ENCODE results near the gene MDK. TPM values are rescaled to one million over a fixed set of nuclear protein-coding genes. Genes with fewer than 3 reads are reported as not detected.

The MDK gene
- total and polyA plus RNA-seq, 10 donors, result 16.2 to 52.8 (median 27.4) TPM

GRCh38 chr11:46408407-46408986 is 27.0 kb downstream of the MDK start:
- intact Hi-C loops (cut with DNase I; ENCODE audit: low total_unique reads), result no loop called here
- H3K9me3 ChIP-seq, result no peaks in the 10 kb centered on the region
- peaks cover 0 to 100% (median 75%) of the 10 kb centered on the region in 6 donors for H3K36me3 ChIP-seq
- no peak overlapping the region for H3K4me3 ChIP-seq
- 96 to 100% (median 98%) methylated on average over 3 to 6 of the region's 6 CpGs for WGBS, 5 donors
- no peaks in the 10 kb centered on the region for H3K27me3 ChIP-seq (replicated peaks in 1 of 7)
- no peak overlapping the region for H3K27ac ChIP-seq
- TF ChIP-seq POLR2AphosphoS5 (IDR thresholded peaks at IDR 0.05), result no peak
- TF ChIP-seq POLR2A (IDR thresholded peaks at IDR 0.05), result no peak
- TF ChIP-seq CTCF (IDR thresholded peaks at IDR 0.05 in 8 of 11, conservative IDR thresholded peaks at IDR 0.05 in 3 of 11), result no peak
- H3K4me1 ChIP-seq, result peaks cover 0 to 19% (median 0%) of the 10 kb centered on the region in 6 donors
- DNase-seq, result no peak

- H3K9me3 ChIP-seq, result no peaks in the 10 kb centered on the region
- no peaks in the 10 kb centered on the region for H3K27me3 ChIP-seq (replicated peaks in 1 of 7)
- no peak overlapping the region for H3K4me3 ChIP-seq
- H3K4me1 ChIP-seq, result peaks cover 0 to 4% (median 0%) of the 10 kb centered on the region in 6 donors
- intact Hi-C loops (cut with DNase I; ENCODE audit: low total_unique reads), result no loop called here
- 77 to 87% (median 82%) methylated on average over 5 of the region's 5 CpGs for WGBS, 5 donors
- no peak for DNase-seq
- H3K27ac ChIP-seq, result peak overlapping the region in 1 of 8 donors; percentile 5
- TF ChIP-seq CTCF (IDR thresholded peaks at IDR 0.05 in 8 of 11, conservative IDR thresholded peaks at IDR 0.05 in 3 of 11) (peak in 2 of 11 experiments; percentile 10 to 15), POLR2A (IDR thresholded peaks at IDR 0.05) (no peak), POLR2AphosphoS5 (IDR thresholded peaks at IDR 0.05) (no peak)
- H3K36me3 ChIP-seq, result peaks cover 0 to 100% (median 76%) of the 10 kb centered on the region in 6 donors
These were observed 28.6 kb downstream of the MDK start for GRCh38 chr11:46410021-46410420.

GRCh38 chr11:46413760-46414465 is 32.4 kb downstream of the MDK start:
- TF ChIP-seq CTCF (IDR thresholded peaks at IDR 0.05 in 8 of 11, conservative IDR thresholded peaks at IDR 0.05 in 3 of 11) (no peak), POLR2AphosphoS5 (IDR thresholded peaks at IDR 0.05) (no peak), POLR2A (IDR thresholded peaks at IDR 0.05) (no peak)
- peaks cover 0 to 95% (median 63%) of the 10 kb centered on the region in 6 donors for H3K36me3 ChIP-seq

GRCh38 chr11:46414466-46414796 is 33.0 kb downstream of the MDK start:
- no peak for TF ChIP-seq CTCF (IDR thresholded peaks at IDR 0.05 in 8 of 11, conservative IDR thresholded peaks at IDR 0.05 in 3 of 11)
- TF ChIP-seq POLR2AphosphoS5 (IDR thresholded peaks at IDR 0.05), result peak in 1 of 3 donors; percentile 38
- no peak for TF ChIP-seq POLR2A (IDR thresholded peaks at IDR 0.05)
- H3K4me3 ChIP-seq, result no peak overlapping the region
- DNase-seq, result no peak
- H3K36me3 ChIP-seq, result peaks cover 0 to 93% (median 58%) of the 10 kb centered on the region in 6 donors
- H3K4me1 ChIP-seq, result no peaks in the 10 kb centered on the region
- no peak overlapping the region for H3K27ac ChIP-seq
- intact Hi-C loops (cut with DNase I; ENCODE audit: low total_unique reads), result no loop called here
- no peaks in the 10 kb centered on the region for H3K27me3 ChIP-seq (replicated peaks in 1 of 7)
- 82 to 95% (median 91%) methylated on average over 5 of the region's 5 CpGs for WGBS, 5 donors
- no peaks in the 10 kb centered on the region for H3K9me3 ChIP-seq

More at GRCh38 chr11:46413760-46414465, 32.4 kb downstream of the MDK start:
- no peak for DNase-seq
- H3K9me3 ChIP-seq, result no peaks in the 10 kb centered on the region
- no peak overlapping the region for H3K4me3 ChIP-seq
- H3K4me1 ChIP-seq, result no peaks in the 10 kb centered on the region
- intact Hi-C loops (cut with DNase I; ENCODE audit: low total_unique reads), result no loop called here
- whole genome bisulfite sequencing, 5 donors, result 81 to 96% (median 91%) methylated on average over 9 of the region's 9 CpGs
- H3K27me3 ChIP-seq (replicated peaks in 1 of 7), result no peaks in the 10 kb centered on the region
- no peak overlapping the region for H3K27ac ChIP-seq
